Breast epithelium (tissue), 4 donors: ENCODE measurements around the gene BACH2. TPM values are rescaled to one million over a fixed set of nuclear protein-coding genes. Genes with fewer than 3 reads are reported as not detected.

Experiments used
- DNase-seq, 2 donors: peaks; one replicate each; pipeline ENCODE4 v3.0.0-alpha.2; 2019; ENCODE audit warnings: low spot score in 2 of 2
- H3K27ac ChIP-seq, 2 donors: fragments of 200-600 bp; sonication (generic) in 1 of 2; one replicate each; pipeline ENCODE4 v1.5.1; 2016 to 2019; ENCODE audit warnings: mild to moderate bottlenecking in 1 of 2
- H3K27me3 ChIP-seq, 2 donors: fragments of 200-600 bp; sonication (generic) in 1 of 2; one replicate each; pipeline versions ENCODE4 v1.5.1 to v1.6.0; 2017 to 2019; ENCODE audit warnings: control low read depth in 1 of 2, mild to moderate bottlenecking in 1 of 2
- H3K36me3 ChIP-seq: fragments of 200-600 bp; one replicate; pipeline ENCODE4 v1.5.1; 2019
- H3K4me1 ChIP-seq, 2 donors: fragments of 200-600 bp; sonication (generic); one replicate each; pipeline ENCODE4 v1.5.1; 2016 to 2019; ENCODE audit warnings: control low read depth in 1 of 2
- H3K4me3 ChIP-seq, 3 donors: fragments of 200-600 bp; sonication (generic); 1 replicate in 2 of 3; 2 replicates in 1 of 3; pipeline ENCODE4 v1.5.1; 2016 to 2019; ENCODE audit warnings: mild to moderate bottlenecking in 3 of 3, moderate library complexity in 2 of 3
- H3K9me3 ChIP-seq, 2 donors: fragments of 200-600 bp; sonication (generic) in 1 of 2; one replicate each; pipeline ENCODE4 v1.5.1; 2016 to 2019; ENCODE audit warnings: control low read depth in 1 of 2
- CTCF ChIP-seq, 3 donors: fragments of 450-650 bp; IDR thresholded peaks; one replicate each; pipeline ENCODE4 v1.5.1; 2016 to 2017; ENCODE audit warnings: antibody characterized with exemption in 3 of 3, mild to moderate bottlenecking in 3 of 3, moderate library complexity in 3 of 3
- POLR2A ChIP-seq: fragments of 450-650 bp; IDR thresholded peaks from one replicate; pipeline ENCODE4 v1.6.1; 2016; ENCODE audit warnings: antibody characterized with exemption, mild to moderate bottlenecking, moderate library complexity
- POLR2AphosphoS5 ChIP-seq, 3 donors: sonication (generic); formaldehyde crosslinking; IDR thresholded peaks; one replicate each; pipeline ENCODE4 v1.6.1; 2017; ENCODE audit warnings: antibody characterized with exemption in 3 of 3
- intact Hi-C: fragments of 100-400 bp; cut with DNase I; formaldehyde crosslinking; loops from one replicate; pipeline ENCODE4 v1.15.1; 2023; ENCODE audit warnings: low total_unique reads
- total RNA-seq, 3 donors: library from RNA; depleted of rRNA; stranded (reverse); fragments of >200 nt; gene quantifications; one replicate each; pipeline ENCODE4 v1.1.0, GENCODE V29; 2016

BACH2 gene
- total RNA-seq, 3 donors from 2014 or later = 6.2 to 13.8 (median 7.0) TPM

- H3K4me3 ChIP-seq = no peak overlapping the region
- DNase-seq = no peak
- H3K4me1 ChIP-seq = no peaks in the 10 kb centered on the region
- H3K9me3 ChIP-seq = no peaks in the 10 kb centered on the region
- H3K27me3 ChIP-seq = no peaks in the 10 kb centered on the region
- H3K27ac ChIP-seq = no peak overlapping the region
- no peak for TF ChIP-seq POLR2AphosphoS5 (IDR thresholded peaks at IDR 0.05)
- TF ChIP-seq POLR2A = no peak
- TF ChIP-seq CTCF (IDR thresholded peaks at IDR 0.05) = no peak
- intact Hi-C loops = loop anchor here (10.0 kb wide), 1 partner anchor 83 kb away; no protein-coding TSS in a partner anchor
- no peaks in the 10 kb centered on the region for H3K36me3 ChIP-seq
Observed at GRCh38 chr6:90291565-90291964, 5.1 kb downstream of the BACH2 start.

DNA sequence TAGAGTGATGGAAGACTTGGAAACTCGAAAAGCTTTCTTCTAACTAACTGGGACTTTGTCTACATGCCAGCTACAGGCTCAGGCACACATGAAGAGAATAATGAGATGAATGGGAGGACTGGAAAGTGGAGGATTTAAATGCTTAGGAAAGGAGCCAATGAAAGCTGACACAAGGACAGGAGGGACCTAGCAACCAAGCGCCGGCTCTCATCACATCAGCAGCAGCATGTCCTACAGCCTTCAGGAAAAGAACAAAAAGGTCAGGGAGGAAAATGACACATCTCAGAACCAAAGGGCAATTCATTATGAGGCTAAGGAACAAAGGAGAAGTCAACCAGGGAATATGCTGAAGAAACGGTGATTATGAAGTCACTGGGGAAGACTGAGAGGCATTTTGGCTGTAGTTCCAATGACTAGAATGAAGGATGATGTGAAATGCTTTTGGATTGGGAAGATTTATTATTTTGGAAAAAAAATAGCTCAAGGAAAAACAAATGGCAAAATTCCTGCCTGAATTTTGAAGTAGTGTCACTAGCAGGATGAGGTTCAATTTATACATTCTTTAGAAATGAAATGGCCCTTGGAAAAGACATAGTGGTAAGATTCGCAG lies 5.7 kb downstream of the BACH2 start:
- no peaks in the 10 kb centered on the region for H3K36me3 ChIP-seq
- no peaks in the 10 kb centered on the region for H3K4me1 ChIP-seq
- H3K27ac ChIP-seq = no peak overlapping the region
- no peak for TF ChIP-seq POLR2A
- TF ChIP-seq POLR2AphosphoS5 (IDR thresholded peaks at IDR 0.05) = no peak
- TF ChIP-seq CTCF (IDR thresholded peaks at IDR 0.05) = no peak
- H3K9me3 ChIP-seq = no peaks in the 10 kb centered on the region
- DNase-seq = no peak
- no peak overlapping the region for H3K4me3 ChIP-seq
- intact Hi-C loops = loop anchor here (10.0 kb wide), 1 partner anchor 84 kb away; no protein-coding TSS in a partner anchor
- H3K27me3 ChIP-seq = no peaks in the 10 kb centered on the region

GRCh38 chr6:90289902-90290301 lies 6.7 kb downstream of the BACH2 start:
- no peaks in the 10 kb centered on the region for H3K27me3 ChIP-seq
- H3K9me3 ChIP-seq = no peaks in the 10 kb centered on the region
- intact Hi-C loops = loop anchor here (10.0 kb wide), 1 partner anchor 85 kb away; no protein-coding TSS in a partner anchor
- DNase-seq = no peak
- peaks cover 0 to 7% of the 10 kb centered on the region in 2 donors for H3K4me1 ChIP-seq
- H3K27ac ChIP-seq = no peak overlapping the region
- H3K36me3 ChIP-seq = no peaks in the 10 kb centered on the region
- TF ChIP-seq CTCF (IDR thresholded peaks at IDR 0.05) (no peak), POLR2AphosphoS5 (IDR thresholded peaks at IDR 0.05) (no peak), POLR2A (no peak)
- no peak overlapping the region for H3K4me3 ChIP-seq

DNA sequence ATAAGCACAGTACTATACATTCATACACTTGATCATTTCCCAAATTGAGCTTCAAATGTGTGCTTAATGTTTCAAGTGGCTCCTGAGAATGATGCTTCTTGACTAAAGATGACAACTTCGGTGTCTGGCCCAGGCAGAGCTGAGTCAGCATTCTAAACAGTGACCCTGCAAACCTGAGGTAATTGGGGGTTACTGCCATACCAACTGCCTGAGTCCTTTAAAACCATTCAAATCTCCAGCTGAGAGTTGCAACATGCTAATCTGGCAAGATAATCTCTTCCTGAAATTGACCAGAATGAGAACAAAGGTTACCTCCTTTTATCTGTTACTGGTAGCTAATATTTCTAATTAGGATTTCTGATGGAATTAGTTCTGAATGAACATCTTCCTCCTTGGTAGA lies 8.2 kb downstream of the BACH2 start:
- Histone ChIP-seq H3K4me3 (no peak overlapping the region), H3K27me3 (no peaks in the 10 kb centered on the region), H3K27ac (no peak overlapping the region), H3K36me3 (no peaks in the 10 kb centered on the region), H3K4me1 (peaks cover 0 to 7% of the 10 kb centered on the region in 2 donors), H3K9me3 (no peaks in the 10 kb centered on the region)
- intact Hi-C loops = no loop called here
- TF ChIP-seq POLR2A (no peak), POLR2AphosphoS5 (IDR thresholded peaks at IDR 0.05) (no peak), CTCF (IDR thresholded peaks at IDR 0.05) (no peak)
- no peak for DNase-seq

DNA sequence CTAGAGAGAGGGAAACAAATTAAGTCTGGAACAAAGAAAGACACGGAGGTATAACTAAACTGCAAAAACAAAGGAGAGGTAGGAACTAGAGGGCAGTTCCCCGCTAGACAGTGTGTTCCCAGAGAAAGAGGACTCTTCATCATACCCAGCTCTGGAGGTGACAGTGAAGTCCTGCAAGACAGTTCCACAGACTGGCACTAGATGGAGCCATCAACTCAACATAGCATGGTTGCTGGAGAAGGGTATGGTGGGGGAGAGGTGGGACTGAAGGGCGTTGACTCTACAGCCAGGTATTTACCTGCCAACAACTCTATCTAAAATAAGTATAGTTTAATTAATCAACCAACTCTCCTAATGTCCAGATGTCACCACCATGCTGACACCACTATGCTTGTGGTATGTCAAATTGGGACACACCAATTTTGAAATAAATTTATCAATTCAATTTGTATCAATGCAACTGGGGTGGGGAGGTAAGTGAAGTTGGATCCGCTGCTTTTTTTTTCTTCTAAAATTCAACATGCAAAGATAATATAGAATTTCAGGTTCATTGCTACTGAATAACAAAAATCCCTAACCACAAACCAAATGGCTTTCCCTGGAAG lies 9.7 kb downstream of the BACH2 start:
- Histone ChIP-seq H3K27ac (no peak overlapping the region), H3K9me3 (no peaks in the 10 kb centered on the region), H3K36me3 (no peaks in the 10 kb centered on the region), H3K27me3 (no peaks in the 10 kb centered on the region), H3K4me1 (peaks cover 0 to 7% of the 10 kb centered on the region in 2 donors), H3K4me3 (no peak overlapping the region)
- no peak for DNase-seq
- TF ChIP-seq CTCF (IDR thresholded peaks at IDR 0.05) = peak in 2 of 3 donors; percentile 28 to 44
- TF ChIP-seq POLR2AphosphoS5 (IDR thresholded peaks at IDR 0.05) = no peak
- intact Hi-C loops = no loop called here
